Suprapubic skin (tissue), 4 donors: ENCODE results near the gene TMEM86B.

Experiments
- CTCF ChIP-seq, 2 donors: fragments of 200-600 bp in 1 of 2; fragments of 450-650 bp in 1 of 2; sonication (generic) in 1 of 2; IDR thresholded peaks; one replicate each; pipeline ENCODE4 v1.5.1; 2016 to 2019; ENCODE audit warnings: antibody characterized with exemption in 2 of 2, mild to moderate bottlenecking in 1 of 2, moderate library complexity in 1 of 2
- POLR2A ChIP-seq, 2 donors: fragments of 450-650 bp; IDR thresholded peaks; one replicate each; pipeline ENCODE4 v1.6.1; 2017; ENCODE audit warnings: antibody characterized with exemption in 2 of 2, mild to moderate bottlenecking in 2 of 2, moderate library complexity in 2 of 2
- POLR2AphosphoS5 ChIP-seq, 3 donors: sonication (generic); formaldehyde crosslinking; IDR thresholded peaks; one replicate each; pipeline ENCODE4 v1.6.1; 2017; ENCODE audit warnings: antibody characterized with exemption in 3 of 3

GRCh38 chr19:55242517-55242916, 14.0 kb upstream of the TMEM86B start:
- TF ChIP-seq CTCF (IDR thresholded peaks at IDR 0.05), result no peak
- TF ChIP-seq POLR2AphosphoS5 (IDR thresholded peaks at IDR 0.05), result no peak
- no peak for TF ChIP-seq POLR2A (IDR thresholded peaks at IDR 0.05)
